Liver (tissue), 9 donors: ENCODE measurements around the gene PPFIA2. TPM values are rescaled to one million over a fixed set of nuclear protein-coding genes. Genes with fewer than 3 reads are reported as not detected.

Experiments used
- DNase-seq: peaks from one replicate; pipeline ENCODE4 v3.0.0-alpha.2; 2017; ENCODE audit warnings: low spot score
- H3K27ac ChIP-seq, 2 donors: one replicate each; pipeline ENCODE4 v1.7.0; 2013; ENCODE audit warnings: inconsistent platforms in 2 of 2, low read length in 2 of 2, control low read depth in 1 of 2, low read depth in 1 of 2, mild to moderate bottlenecking in 1 of 2
- H3K27me3 ChIP-seq, 4 donors: one replicate each; pipeline versions ENCODE4 v1.6.1 to v1.7.0; 2013; ENCODE audit warnings: low read length in 3 of 4, inconsistent platforms in 1 of 4, mild to moderate bottlenecking in 1 of 4, moderate library complexity in 1 of 4; ENCODE audit not compliant: control insufficient read depth in 4 of 4, insufficient read depth in 4 of 4
- H3K36me3 ChIP-seq, 4 donors: one replicate each; pipeline versions ENCODE4 v1.6.1 to v1.7.0; 2013; ENCODE audit warnings: low read length in 3 of 4, mild to moderate bottlenecking in 3 of 4, low read depth in 1 of 4, moderate library complexity in 1 of 4; ENCODE audit not compliant: control insufficient read depth in 4 of 4, insufficient read depth in 3 of 4
- H3K4me1 ChIP-seq, 4 donors: one replicate each; pipeline versions ENCODE4 v1.6.1 to v1.7.0; 2013; ENCODE audit warnings: low read length in 3 of 4, mild to moderate bottlenecking in 3 of 4, moderate library complexity in 1 of 4; ENCODE audit not compliant: control insufficient read depth in 4 of 4, insufficient read depth in 4 of 4
- H3K4me3 ChIP-seq, 3 donors: one replicate each; pipeline versions ENCODE4 v1.6.1 to v1.7.0; 2013; ENCODE audit warnings: low read length in 3 of 3, control low read depth in 1 of 3, low read depth in 1 of 3, mild to moderate bottlenecking in 1 of 3
- H3K9ac ChIP-seq, 2 donors: one replicate each; pipeline ENCODE4 v1.7.0; 2013; ENCODE audit warnings: low read length in 2 of 2, mild to moderate bottlenecking in 2 of 2, moderate library complexity in 2 of 2, control low read depth in 1 of 2, low read depth in 1 of 2
- H3K9me3 ChIP-seq, 4 donors: one replicate each; pipeline versions ENCODE4 v1.6.1 to v1.7.0; 2013; ENCODE audit warnings: low read length in 3 of 4; ENCODE audit not compliant: control insufficient read depth in 4 of 4
- EGR1 ChIP-seq, 2 donors: IDR thresholded peaks; 2 replicates each; pipeline ENCODE4 v1.6.1; 2016 to 2018; ENCODE audit warnings: antibody characterized with exemption in 2 of 2, low read depth in 2 of 2
- FOXA1 ChIP-seq: IDR thresholded peaks from 2 replicates; pipeline ENCODE4 v1.6.1; 2016; ENCODE audit warnings: antibody characterized with exemption
- FOXA2 ChIP-seq: IDR thresholded peaks from 2 replicates; pipeline ENCODE4 v1.6.1; 2016; ENCODE audit warnings: antibody characterized with exemption
- GABPA ChIP-seq, 2 donors: IDR thresholded peaks in 1 of 2; conservative IDR thresholded peaks in 1 of 2; 2 replicates each; pipeline ENCODE4 v1.6.1; 2016; ENCODE audit warnings: antibody characterized with exemption in 2 of 2, mild to moderate bottlenecking in 1 of 2, moderate library complexity in 1 of 2
- HNF4A ChIP-seq, 2 donors: conservative IDR thresholded peaks; 2 replicates each; pipeline ENCODE4 v1.6.1; 2016; ENCODE audit warnings: antibody characterized with exemption in 2 of 2, mild to moderate bottlenecking in 2 of 2
- HNF4G ChIP-seq: IDR thresholded peaks from 2 replicates; pipeline ENCODE4 v1.6.1; 2016; ENCODE audit warnings: antibody characterized with exemption
- JUND ChIP-seq, 2 donors: IDR thresholded peaks; 2 replicates each; pipeline ENCODE4 v1.6.1; 2016; ENCODE audit warnings: antibody characterized with exemption in 2 of 2
- REST ChIP-seq: IDR thresholded peaks from 2 replicates; pipeline ENCODE4 v1.6.1; 2016; ENCODE audit warnings: antibody characterized with exemption, mild to moderate bottlenecking
- RXRA ChIP-seq, 2 donors: IDR thresholded peaks; 2 replicates each; pipeline ENCODE4 v1.6.1; 2017 to 2018; ENCODE audit warnings: antibody characterized with exemption in 2 of 2, mild to moderate bottlenecking in 1 of 2
- SP1 ChIP-seq: IDR thresholded peaks from 2 replicates; pipeline ENCODE4 v1.6.1; 2018; ENCODE audit warnings: antibody characterized with exemption, mild to moderate bottlenecking
- TAF1 ChIP-seq: conservative IDR thresholded peaks from 2 replicates; pipeline ENCODE4 v1.6.1; 2016; ENCODE audit warnings: antibody characterized with exemption, mild to moderate bottlenecking
- WGBS: extraction: QIAGEN DNeasy Blood & Tissue Kit; methylation state at CpG from one replicate; pipeline ENCODE4 v1.1.7; 2013; 5-methylcytosine and 5-hydroxymethylcytosine counted together
- polyA plus RNA-seq, 2 donors: library from polyadenylated mRNA; stranded (reverse) in 1 of 2; unstranded in 1 of 2; fragments of 200-250 nt in 1 of 2; fragments of >200 nt in 1 of 2; fragmentation: Nextera tagmentation in 1 of 2; extraction: Ambion mirVana in 1 of 2; gene quantifications; one replicate each; pipeline versions ENCODE4 v1.2.1 to v1.2.3, GENCODE V29; 2013 to 2015
- total RNA-seq, 2 donors: library from RNA; depleted of rRNA; stranded (reverse); fragments of >200 nt; gene quantifications; one replicate each; pipeline ENCODE4 v1.2.3, GENCODE V29; 2014
- TF ChIP-seq, protein P1 (sequence below): fragments of 150-350 bp; IDR thresholded peaks from 2 replicates; pipeline ENCODE4 v1.5.1; 2017; ENCODE audit warnings: improper control_type of control experiment, low read depth, low read length; ENCODE audit not compliant: missing input control
- TF ChIP-seq, protein P2 (sequence below): IDR thresholded peaks from 2 replicates; pipeline ENCODE4 v1.6.1; 2016; ENCODE audit warnings: antibody characterized with exemption
- TF ChIP-seq, protein P3 (sequence below): IDR thresholded peaks from 2 replicates; pipeline ENCODE4 v1.6.1; 2016; ENCODE audit warnings: antibody characterized with exemption
- donor health status: healthy.
- donor health status: healthy.
- donor health status: healthy.
- donor health status: healthy.
- donor health status: healthy.

PPFIA2 gene
- total and polyA plus RNA-seq, 4 donors = 0.05 to 0.50 (median 0.22) TPM; not detected in 1

DNA sequence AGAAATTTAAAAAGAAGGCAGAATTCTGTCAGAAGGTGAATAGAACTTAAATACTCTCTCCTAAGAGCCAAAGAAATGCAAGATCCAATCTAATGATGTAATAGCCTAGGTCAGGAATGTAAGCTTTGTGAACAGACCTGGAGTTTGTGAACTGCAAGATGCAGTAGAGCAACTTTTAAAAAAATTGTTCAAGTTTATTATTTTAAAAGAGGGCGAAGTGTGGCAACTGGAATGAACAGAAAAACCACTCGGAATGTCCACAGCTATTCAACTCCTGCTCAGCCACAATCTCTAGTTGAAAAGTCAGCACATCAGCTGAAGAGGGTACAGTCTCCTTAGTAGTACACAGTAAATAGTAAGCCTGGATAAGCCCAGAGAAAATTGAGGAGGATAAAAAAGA is 228.8 kb downstream of the PPFIA2 start:
- H3K9ac ChIP-seq = no peak overlapping the region
- 53% methylated on average over 2 of the region's 2 CpGs for WGBS
- H3K9me3 ChIP-seq = peaks cover 0 to 4% (median 0%) of the 10 kb centered on the region in 4 donors
- DNase-seq = no peak
- H3K27ac ChIP-seq = no peak overlapping the region
- no peak for TF ChIP-seq TAF1
- no peak for TF ChIP-seq FOXA1
- TF ChIP-seq SP1 = no peak
- no peak for TF ChIP-seq EGR1 (IDR thresholded peaks at IDR 0.05; ENCODE audit: low read depth in 2 of 2)
- no peak for TF ChIP-seq RXRA (IDR thresholded peaks at IDR 0.05)
- no peak for TF ChIP-seq HNF4G
- TF ChIP-seq, protein P1, sequence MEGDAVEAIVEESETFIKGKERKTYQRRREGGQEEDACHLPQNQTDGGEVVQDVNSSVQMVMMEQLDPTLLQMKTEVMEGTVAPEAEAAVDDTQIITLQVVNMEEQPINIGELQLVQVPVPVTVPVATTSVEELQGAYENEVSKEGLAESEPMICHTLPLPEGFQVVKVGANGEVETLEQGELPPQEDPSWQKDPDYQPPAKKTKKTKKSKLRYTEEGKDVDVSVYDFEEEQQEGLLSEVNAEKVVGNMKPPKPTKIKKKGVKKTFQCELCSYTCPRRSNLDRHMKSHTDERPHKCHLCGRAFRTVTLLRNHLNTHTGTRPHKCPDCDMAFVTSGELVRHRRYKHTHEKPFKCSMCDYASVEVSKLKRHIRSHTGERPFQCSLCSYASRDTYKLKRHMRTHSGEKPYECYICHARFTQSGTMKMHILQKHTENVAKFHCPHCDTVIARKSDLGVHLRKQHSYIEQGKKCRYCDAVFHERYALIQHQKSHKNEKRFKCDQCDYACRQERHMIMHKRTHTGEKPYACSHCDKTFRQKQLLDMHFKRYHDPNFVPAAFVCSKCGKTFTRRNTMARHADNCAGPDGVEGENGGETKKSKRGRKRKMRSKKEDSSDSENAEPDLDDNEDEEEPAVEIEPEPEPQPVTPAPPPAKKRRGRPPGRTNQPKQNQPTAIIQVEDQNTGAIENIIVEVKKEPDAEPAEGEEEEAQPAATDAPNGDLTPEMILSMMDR = no peak
- TF ChIP-seq GABPA (IDR thresholded peaks at IDR 0.05 in 1 of 2, conservative IDR thresholded peaks at IDR 0.05 in 1 of 2) = no peak
- TF ChIP-seq, protein P2, sequence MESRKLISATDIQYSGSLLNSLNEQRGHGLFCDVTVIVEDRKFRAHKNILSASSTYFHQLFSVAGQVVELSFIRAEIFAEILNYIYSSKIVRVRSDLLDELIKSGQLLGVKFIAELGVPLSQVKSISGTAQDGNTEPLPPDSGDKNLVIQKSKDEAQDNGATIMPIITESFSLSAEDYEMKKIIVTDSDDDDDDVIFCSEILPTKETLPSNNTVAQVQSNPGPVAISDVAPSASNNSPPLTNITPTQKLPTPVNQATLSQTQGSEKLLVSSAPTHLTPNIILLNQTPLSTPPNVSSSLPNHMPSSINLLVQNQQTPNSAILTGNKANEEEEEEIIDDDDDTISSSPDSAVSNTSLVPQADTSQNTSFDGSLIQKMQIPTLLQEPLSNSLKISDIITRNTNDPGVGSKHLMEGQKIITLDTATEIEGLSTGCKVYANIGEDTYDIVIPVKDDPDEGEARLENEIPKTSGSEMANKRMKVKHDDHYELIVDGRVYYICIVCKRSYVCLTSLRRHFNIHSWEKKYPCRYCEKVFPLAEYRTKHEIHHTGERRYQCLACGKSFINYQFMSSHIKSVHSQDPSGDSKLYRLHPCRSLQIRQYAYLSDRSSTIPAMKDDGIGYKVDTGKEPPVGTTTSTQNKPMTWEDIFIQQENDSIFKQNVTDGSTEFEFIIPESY = no peak
- TF ChIP-seq REST = no peak
- TF ChIP-seq, protein P3, sequence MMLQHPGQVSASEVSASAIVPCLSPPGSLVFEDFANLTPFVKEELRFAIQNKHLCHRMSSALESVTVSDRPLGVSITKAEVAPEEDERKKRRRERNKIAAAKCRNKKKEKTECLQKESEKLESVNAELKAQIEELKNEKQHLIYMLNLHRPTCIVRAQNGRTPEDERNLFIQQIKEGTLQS = no peak
- TF ChIP-seq JUND (IDR thresholded peaks at IDR 0.05) = no peak
- TF ChIP-seq HNF4A (conservative IDR thresholded peaks at IDR 0.05) = no peak
- no peak overlapping the region for H3K4me3 ChIP-seq
- H3K36me3 ChIP-seq = no peaks in the 10 kb centered on the region
- no peaks in the 10 kb centered on the region for H3K4me1 ChIP-seq
- H3K27me3 ChIP-seq = no peaks in the 10 kb centered on the region

- H3K27ac ChIP-seq = no peak overlapping the region
- peak overlapping the region; percentile 0 to 41 for H3K9ac ChIP-seq
- peaks cover 0 to 3% (median 0%) of the 10 kb centered on the region in 4 donors for H3K4me1 ChIP-seq
- H3K27me3 ChIP-seq = no peaks in the 10 kb centered on the region
- WGBS = 58% methylated on average over 6 of the region's 6 CpGs
- H3K36me3 ChIP-seq = no peaks in the 10 kb centered on the region
- peak overlapping the region; percentile 40 to 60 (median 53) for H3K4me3 ChIP-seq
- no peaks in the 10 kb centered on the region for H3K9me3 ChIP-seq
- no peak for DNase-seq
- TF ChIP-seq, protein P2 = no peak
- TF ChIP-seq GABPA (IDR thresholded peaks at IDR 0.05 in 1 of 2, conservative IDR thresholded peaks at IDR 0.05 in 1 of 2) (no peak), FOXA2 (no peak), FOXA1 (no peak), HNF4G (no peak), RXRA (IDR thresholded peaks at IDR 0.05) (no peak), JUND (IDR thresholded peaks at IDR 0.05) (no peak), TAF1 (no peak)
- TF ChIP-seq, protein P1 = no peak
These were observed 238.8 kb downstream of the PPFIA2 start for GRCh38 chr12:81520064-81520945.
